Head of caudate nucleus (tissue), 42 donors: ENCODE measurements around the gene EML6.

Experiments
- DNase-seq, 42 donors: peaks; one replicate each; pipeline versions ENCODE4 v3.0.0 to v3.0.0-alpha.2; 2020 to 2021; ENCODE audit warnings: mixed read lengths in 7 of 42
- intact Hi-C: fragments of 100-400 bp; cut with DNase I; formaldehyde crosslinking; loops from one replicate; pipeline ENCODE4 v1.15.0; 2022

The EML6 gene

DNA sequence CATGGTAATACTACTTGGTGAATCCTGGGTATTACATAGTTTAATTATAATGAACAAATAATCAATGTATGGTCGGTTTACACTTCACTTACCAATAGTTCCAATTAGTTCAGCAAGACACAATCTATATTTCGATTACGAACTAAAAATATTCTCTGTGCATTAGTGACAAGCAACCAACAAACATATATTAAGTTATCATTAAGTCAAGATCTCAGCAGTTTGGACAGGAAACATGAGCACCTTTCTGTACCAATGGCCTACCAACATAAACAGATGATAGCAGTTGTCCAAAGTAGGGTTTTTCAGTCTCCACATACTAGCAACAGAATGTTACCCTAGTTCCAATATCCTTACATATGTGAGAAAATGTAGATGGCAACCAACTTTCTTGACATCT, 294.0 kb downstream of the EML6 start:
- DNase-seq, result no peak
- intact Hi-C loops, result loop anchor here (10.0 kb wide), 3 partner anchors 113 to 293 kb away; partner anchors contain the start of gene EML6

DNA sequence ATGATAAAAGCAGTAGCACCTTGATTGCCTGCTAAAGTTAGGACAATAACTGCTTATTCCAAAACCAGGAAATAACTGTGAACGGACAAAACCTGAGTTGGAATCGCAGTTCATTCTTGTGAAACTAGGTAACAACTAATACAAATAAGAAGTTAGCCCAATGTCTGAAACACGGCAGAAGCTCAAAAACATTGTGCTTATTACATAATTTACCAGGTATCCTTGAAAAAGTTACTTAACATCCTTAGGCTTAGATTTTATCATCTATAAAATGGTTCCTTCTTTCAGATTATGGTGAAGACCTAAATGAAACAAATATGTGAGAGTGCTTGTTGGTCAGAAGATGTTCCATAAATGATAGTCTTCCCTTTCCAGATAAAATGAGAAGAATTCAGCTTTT, 294.4 kb downstream of the EML6 start:
- no peak for DNase-seq
- intact Hi-C loops, result loop anchor here (10.0 kb wide), 3 partner anchors 113 to 293 kb away; partner anchors contain the start of gene EML6

DNA sequence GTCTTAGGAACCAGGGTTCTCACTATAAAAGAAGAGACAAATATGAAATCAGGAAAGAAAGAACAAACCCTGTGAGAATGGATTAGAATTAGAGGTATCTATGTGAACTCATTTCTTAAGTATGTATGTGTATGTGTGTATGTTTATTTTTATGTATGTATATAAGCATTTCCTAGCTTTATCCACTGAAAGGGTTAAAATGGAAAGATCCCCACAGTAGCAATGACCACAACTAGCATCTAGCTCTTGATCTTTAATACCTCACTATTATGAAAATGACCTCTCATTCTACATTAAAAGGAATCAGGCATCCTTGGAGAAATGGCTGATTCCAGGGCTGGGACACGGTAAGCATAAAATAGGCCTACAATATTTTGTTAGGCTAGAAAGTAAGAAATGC, 295.2 kb downstream of the EML6 start:
- DNase-seq, result no peak
- intact Hi-C loops, result loop anchor here (10.0 kb wide), 3 partner anchors 114 to 294 kb away; partner anchors contain the start of gene EML6

DNA sequence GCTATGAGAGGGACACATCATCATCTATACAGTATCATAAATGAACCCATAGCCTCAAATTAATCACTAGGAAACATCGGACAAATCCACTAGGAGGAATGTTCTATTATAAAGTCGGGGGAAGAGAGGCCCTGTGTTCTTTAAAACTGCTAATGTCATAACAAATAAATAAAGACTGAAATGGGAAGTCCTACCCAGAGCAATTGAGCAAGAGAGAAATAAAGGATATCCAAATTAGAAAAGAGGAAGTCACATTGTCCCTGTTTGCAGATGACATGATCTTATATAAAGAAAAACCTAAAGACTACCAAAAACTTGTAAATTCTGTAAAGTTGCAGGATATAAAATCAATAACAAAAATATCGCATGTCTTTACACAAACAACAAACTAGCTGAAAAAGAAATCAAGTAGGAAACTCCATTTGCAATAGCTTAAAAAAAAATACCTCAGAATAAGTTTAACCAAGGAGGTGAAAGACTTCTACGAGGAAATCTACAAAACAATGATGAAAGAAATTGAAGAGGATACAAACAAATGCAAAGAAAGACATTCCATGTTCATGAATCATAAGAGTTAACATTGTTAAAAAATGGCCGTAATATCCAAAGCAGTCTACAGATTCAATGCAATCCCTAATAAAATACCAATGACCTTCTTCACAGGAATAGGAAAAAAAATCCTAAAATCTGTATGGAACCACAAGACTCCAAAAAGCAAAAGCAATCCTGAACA, 296.2 kb downstream of the EML6 start:
- no peak for DNase-seq
- intact Hi-C loops, result loop anchor here (10.0 kb wide), 3 partner anchors 115 to 295 kb away; partner anchors contain the start of gene EML6
